Central memory CD8-positive, alpha-beta T cell (primary cell): ENCODE results near the gene PAQR4.
A peak's percentile ranks its signal among the peaks of the same experiment; 100 is the strongest.

Experiments
- ATAC-seq: fragments of 150-1000 bp; cut with Tn5 transposase; replicated peaks from 2 replicates; pipeline ENCODE4 v1.10.0; 2022; ENCODE audit warnings: mild to moderate bottlenecking, moderate FRiP score, moderate number of reproducible peaks; ENCODE audit not compliant: poor library complexity, severe bottlenecking; ENCODE audit errors: extremely low read depth
- DNase-seq, 2 donors: peaks; one replicate each; pipeline ENCODE4 v3.0.0; 2021; ENCODE audit warnings: low spot score in 2 of 2
- H3K27ac Mint-ChIP-seq: one replicate; pipeline ENCODE4 v1.8.0; 2022; ENCODE audit warnings: low read depth, mild to moderate bottlenecking, moderate library complexity, mixed read lengths
- H3K27me3 Mint-ChIP-seq: one replicate; pipeline ENCODE4 v1.8.0; 2022; ENCODE audit warnings: mixed read lengths
- H3K36me3 Mint-ChIP-seq: one replicate; pipeline ENCODE4 v1.8.0; 2022; ENCODE audit warnings: mild to moderate bottlenecking, moderate library complexity, mixed read lengths; ENCODE audit not compliant: insufficient read depth
- H3K4me1 Mint-ChIP-seq: one replicate; pipeline ENCODE4 v1.8.0; 2022; ENCODE audit warnings: mixed read lengths
- H3K4me3 Mint-ChIP-seq: one replicate; pipeline ENCODE4 v1.8.0; 2022; ENCODE audit warnings: mild to moderate bottlenecking, moderate library complexity, mixed read lengths
- H3K9me3 Mint-ChIP-seq: one replicate; pipeline ENCODE4 v1.8.0; 2022; ENCODE audit warnings: mixed read lengths

The PAQR4 gene

DNA sequence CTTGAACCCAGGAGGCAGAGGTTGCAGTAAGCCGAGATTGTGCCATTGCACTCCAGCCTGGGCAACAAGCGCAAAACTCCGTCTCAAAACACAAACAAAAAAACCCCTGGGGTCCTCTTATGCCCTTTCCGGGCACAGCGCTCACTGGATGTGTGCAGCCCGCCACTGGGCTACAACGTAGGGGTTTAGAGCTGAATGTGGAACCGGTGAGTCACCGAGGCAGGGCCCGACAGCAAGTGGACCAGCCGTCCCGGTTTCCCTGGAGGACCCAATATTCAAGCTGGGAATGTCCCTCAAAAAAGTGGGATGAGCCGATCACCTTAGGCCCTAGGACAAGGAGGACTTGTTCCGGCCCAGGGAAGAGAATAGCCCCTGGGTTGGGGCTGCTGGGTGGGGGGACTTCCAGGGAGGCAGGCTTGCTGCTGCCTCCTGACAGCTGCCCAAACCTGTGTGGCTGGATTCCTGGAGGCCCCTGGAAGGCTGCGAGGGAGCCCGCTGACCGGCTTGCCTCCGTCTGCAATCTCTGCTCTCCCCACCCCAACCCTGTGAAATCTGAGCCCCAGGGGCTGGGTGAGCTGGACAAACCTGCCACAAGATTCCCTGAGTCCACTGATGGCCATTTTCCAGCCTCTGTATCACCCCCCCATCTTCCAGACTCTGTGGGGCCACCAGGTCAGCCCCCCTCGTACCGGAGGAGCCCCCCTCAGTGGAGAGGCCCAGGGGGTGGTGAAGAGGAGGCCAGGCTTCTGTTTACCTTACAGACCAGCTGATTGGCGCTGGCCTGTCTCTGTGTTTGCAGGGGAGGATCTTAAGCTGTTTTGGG is 40.6 kb downstream of the PAQR4 start:
- DNase-seq (no peak), ATAC-seq (no peak)
- H3K4me3 Mint-ChIP-seq = no peak overlapping the region
- no peaks in the 10 kb centered on the region for H3K9me3 Mint-ChIP-seq
- H3K27me3 Mint-ChIP-seq = peaks cover 20% of the 10 kb centered on the region
- peaks cover 20% of the 10 kb centered on the region for H3K4me1 Mint-ChIP-seq
- peaks cover 2% of the 10 kb centered on the region for H3K36me3 Mint-ChIP-seq
- no peak overlapping the region for H3K27ac Mint-ChIP-seq

DNA sequence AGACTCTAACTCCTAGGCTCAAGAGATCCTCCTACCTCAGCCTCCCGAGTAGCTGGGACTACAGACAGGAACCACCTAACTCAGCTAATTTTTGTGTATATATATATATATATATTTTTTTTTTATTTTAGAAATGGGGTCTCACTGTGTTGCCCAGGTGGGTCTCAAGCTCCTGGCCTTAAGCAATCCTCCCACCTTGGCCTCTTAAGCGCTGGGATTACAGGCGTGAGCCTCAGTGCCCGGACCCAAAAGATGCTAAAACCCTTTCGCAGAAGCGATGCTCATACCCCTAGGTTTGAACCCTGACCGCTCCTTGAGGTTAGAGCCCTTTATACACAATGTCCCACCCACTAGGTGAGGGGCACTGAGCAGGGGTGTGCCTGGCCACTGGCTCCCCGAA is 41.4 kb downstream of the PAQR4 start:
- no peaks in the 10 kb centered on the region for H3K36me3 Mint-ChIP-seq
- H3K4me1 Mint-ChIP-seq = peaks cover 20% of the 10 kb centered on the region
- peaks cover 20% of the 10 kb centered on the region for H3K27me3 Mint-ChIP-seq
- H3K9me3 Mint-ChIP-seq = no peaks in the 10 kb centered on the region
- DNase-seq (no peak), ATAC-seq (no peak)
- H3K27ac Mint-ChIP-seq = no peak overlapping the region
- no peak overlapping the region for H3K4me3 Mint-ChIP-seq

DNA sequence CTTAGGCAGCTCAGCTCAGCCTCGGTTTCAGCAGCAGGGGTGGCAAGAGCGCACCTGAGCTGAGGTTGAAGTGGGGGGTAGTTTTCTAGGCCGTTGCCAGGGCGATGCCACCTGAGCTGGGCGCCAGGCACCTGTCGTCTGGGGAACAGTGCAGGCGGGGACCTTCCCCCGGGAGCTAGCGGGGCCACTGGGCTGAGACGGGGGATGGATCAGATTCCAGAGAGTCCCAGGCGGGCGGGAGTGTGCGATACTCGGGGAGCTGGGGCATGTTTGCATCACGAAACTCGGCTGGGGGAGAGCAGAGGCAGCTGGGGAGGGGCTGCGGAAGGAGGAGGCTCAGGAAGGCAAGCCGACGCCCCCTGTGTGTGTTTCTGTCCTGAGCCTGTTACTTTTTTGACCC is 43.1 kb downstream of the PAQR4 start:
- DNase-seq (no peak), ATAC-seq (no peak)
- H3K27ac Mint-ChIP-seq = no peak overlapping the region
- peaks cover 15% of the 10 kb centered on the region for H3K4me1 Mint-ChIP-seq
- H3K4me3 Mint-ChIP-seq = no peak overlapping the region
- H3K36me3 Mint-ChIP-seq = no peaks in the 10 kb centered on the region
- H3K27me3 Mint-ChIP-seq = peaks cover 11% of the 10 kb centered on the region
- H3K9me3 Mint-ChIP-seq = no peaks in the 10 kb centered on the region

DNA sequence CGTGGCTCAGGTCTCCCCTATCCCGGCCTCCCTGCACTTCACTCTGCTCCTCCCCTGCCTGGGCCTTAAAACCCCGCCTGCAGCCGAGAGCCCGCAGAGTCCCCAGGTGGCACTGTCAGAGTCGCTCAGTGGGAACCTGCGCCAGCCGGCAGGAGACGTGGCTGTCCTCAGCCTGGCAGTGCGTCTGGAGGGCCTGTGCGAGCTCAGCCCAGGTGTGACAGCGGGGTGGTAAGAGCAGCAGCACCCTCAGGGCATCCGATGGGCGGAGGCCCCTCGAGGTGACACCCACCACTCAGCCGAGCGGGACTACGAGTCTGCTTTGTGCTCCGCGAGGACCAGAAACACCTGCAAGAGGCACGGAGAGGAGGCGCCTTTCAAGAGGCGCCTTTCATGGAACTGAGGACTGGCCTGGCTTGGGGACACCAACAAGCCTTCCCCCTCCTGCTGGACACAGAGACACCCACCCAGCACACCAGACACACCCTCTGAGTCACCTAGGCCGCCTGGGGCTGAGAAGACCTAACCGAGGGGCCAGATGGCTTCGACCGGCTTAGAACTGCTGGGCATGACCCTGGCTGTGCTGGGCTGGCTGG is 43.8 kb downstream of the PAQR4 start, which contains the start of gene CLDN9:
Gene CLDN9, plus strand, starts transcription at position 96 of the 593 bp plus-strand sequence. Its CDS starts 440 bp downstream, at position 536.
- DNase-seq (no peak), ATAC-seq (no peak)
- Mint-ChIP-seq H3K27me3 (peaks cover 8% of the 10 kb centered on the region), H3K4me1 (peaks cover 8% of the 10 kb centered on the region), H3K27ac (no peak within 1 kb of the TSS), H3K36me3 (no peaks in the 10 kb centered on the region), H3K9me3 (no peaks in the 10 kb centered on the region), H3K4me3 (no peak within 1 kb of the TSS)

DNA sequence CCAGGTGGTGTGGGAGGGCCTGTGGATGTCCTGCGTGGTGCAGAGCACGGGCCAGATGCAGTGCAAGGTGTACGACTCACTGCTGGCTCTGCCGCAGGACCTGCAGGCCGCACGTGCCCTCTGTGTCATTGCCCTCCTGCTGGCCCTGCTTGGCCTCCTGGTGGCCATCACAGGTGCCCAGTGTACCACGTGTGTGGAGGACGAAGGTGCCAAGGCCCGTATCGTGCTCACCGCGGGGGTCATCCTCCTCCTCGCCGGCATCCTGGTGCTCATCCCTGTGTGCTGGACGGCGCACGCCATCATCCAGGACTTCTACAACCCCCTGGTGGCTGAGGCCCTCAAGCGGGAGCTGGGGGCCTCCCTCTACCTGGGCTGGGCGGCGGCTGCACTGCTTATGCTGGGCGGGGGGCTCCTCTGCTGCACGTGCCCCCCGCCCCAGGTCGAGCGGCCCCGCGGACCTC is 44.4 kb downstream of the PAQR4 start:
- no peak for DNase-seq
- Mint-ChIP-seq H3K27ac (no peak overlapping the region), H3K27me3 (peaks cover 8% of the 10 kb centered on the region), H3K4me1 (peaks cover 2% of the 10 kb centered on the region), H3K4me3 (no peak overlapping the region), H3K9me3 (no peaks in the 10 kb centered on the region), H3K36me3 (no peaks in the 10 kb centered on the region)
- no peak for ATAC-seq

DNA sequence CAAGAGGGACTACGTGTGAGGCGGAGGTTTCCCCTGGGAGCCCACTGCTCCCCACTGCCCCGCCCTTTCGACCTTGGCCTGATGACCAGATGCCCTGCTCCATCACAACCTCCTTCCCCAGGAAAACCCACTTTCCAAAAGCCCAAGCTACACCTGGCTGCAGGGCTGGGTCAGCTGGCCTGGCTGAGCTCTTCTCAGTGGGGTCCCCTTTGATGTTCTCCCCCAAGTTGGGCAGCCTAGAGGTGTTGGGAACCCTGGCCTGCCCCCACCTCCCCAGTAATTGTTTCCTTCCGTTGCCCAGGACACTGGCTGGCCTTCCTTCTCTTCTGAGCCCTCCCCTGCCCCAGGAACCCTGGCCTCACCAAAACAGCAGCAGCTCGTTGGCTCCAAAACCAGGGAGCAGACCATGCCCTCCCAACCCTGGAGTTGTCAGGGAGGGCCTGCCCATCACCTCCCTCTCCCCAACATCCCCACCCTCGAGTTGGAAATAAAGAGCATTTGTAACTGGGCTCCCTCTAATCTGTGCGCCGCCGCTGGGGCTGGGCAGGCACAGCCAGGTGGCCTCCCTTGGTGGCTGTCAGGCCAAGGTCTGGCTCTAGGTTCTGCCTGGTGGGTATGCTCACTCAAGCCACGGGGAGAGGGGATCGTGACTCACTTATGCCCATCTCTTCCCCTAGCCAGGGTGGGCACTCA is 45.0 kb downstream of the PAQR4 start:
- Mint-ChIP-seq H3K4me3 (no peak overlapping the region), H3K27ac (no peak overlapping the region), H3K27me3 (peaks cover 8% of the 10 kb centered on the region), H3K9me3 (no peaks in the 10 kb centered on the region), H3K36me3 (no peaks in the 10 kb centered on the region), H3K4me1 (no peaks in the 10 kb centered on the region)
- DNase-seq (no peak), ATAC-seq (no peak)

DNA sequence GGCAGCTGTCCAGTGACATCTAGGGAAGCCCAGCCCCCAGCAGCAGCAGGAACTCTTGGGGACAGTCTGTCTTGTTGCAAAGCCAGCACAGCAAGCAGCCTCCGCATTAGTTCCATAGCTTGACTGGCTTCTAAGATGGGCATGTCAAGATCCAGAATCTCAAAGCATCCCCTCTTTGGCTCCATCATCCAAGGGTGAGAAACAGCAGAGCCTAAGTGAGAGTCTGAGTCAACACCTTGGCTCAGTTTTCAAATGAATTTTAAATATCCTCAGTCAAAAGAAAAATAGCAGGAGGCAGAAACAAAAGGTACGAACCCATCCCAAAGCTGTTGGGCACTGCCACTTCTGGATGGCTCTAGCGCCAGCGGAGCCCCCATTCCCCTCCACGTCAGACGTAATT is 45.8 kb downstream of the PAQR4 start:
- Mint-ChIP-seq H3K4me1 (peaks cover 3% of the 10 kb centered on the region), H3K27me3 (peaks cover 8% of the 10 kb centered on the region), H3K27ac (no peak overlapping the region), H3K36me3 (peaks cover 2% of the 10 kb centered on the region), H3K4me3 (no peak overlapping the region), H3K9me3 (no peaks in the 10 kb centered on the region)
- no peak for ATAC-seq
- DNase-seq = no peak

DNA sequence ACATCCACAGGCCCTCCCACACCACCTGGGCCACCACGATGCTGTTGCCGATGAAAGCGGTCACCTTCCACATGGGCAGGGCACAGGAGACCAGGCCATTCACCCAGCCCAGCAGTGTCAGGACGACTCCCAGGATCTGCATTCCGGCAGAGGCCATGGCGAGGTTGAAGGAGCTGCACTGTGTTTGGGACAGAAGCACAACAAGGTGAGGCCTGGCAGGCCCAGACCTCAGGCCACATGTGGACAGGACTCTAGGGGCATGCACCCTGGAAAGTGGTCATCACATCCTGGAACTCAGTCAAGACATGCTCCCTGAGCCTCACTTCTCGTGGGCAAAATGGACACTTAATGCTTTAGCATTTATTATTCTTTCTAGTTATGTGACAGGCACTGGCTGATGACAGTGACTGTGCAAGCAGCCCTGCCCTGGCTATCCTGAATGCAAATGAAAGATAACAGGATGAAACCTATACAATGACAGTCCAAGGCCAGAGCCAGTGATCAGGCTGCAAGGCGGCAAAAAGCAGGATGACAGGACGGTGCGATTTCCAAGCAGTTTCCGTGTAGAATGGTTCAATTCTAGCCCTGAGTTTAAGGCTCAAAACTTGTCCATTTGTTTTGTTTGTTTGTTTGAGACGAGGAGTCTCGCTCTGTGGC is 46.8 kb downstream of the PAQR4 start:
- H3K27ac Mint-ChIP-seq = no peak overlapping the region
- ATAC-seq = no peak
- H3K9me3 Mint-ChIP-seq = no peaks in the 10 kb centered on the region
- H3K4me3 Mint-ChIP-seq = no peak overlapping the region
- peaks cover 3% of the 10 kb centered on the region for H3K36me3 Mint-ChIP-seq
- H3K4me1 Mint-ChIP-seq = peaks cover 10% of the 10 kb centered on the region
- no peak for DNase-seq
- H3K27me3 Mint-ChIP-seq = peaks cover 8% of the 10 kb centered on the region

DNA sequence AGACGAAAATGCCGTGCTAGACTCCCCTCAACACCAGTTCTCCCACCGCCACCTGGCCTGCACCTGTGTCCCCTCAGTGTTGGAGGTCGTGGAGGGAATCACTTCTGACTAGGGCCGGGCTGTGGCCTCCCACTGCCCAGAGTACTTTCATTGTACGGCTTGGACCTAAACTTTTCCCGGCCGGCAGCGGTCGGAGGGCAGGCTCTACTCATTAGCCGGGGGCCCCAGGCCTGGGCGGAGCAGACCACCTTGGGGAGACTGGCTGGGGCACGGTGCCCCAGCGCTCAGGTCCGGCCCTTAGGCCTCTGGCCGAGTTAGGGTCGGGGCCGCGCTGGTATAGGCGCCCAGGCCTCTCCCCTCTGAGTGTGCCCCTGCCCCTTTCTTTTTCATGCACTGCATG is 48.2 kb downstream of the PAQR4 start:
- no peak overlapping the region for H3K27ac Mint-ChIP-seq
- peaks cover 8% of the 10 kb centered on the region for H3K27me3 Mint-ChIP-seq
- H3K4me1 Mint-ChIP-seq = peaks cover 24% of the 10 kb centered on the region
- no peaks in the 10 kb centered on the region for H3K9me3 Mint-ChIP-seq
- DNase-seq = no peak
- no peak overlapping the region for H3K4me3 Mint-ChIP-seq
- peaks cover 5% of the 10 kb centered on the region for H3K36me3 Mint-ChIP-seq
- no peak for ATAC-seq

DNA sequence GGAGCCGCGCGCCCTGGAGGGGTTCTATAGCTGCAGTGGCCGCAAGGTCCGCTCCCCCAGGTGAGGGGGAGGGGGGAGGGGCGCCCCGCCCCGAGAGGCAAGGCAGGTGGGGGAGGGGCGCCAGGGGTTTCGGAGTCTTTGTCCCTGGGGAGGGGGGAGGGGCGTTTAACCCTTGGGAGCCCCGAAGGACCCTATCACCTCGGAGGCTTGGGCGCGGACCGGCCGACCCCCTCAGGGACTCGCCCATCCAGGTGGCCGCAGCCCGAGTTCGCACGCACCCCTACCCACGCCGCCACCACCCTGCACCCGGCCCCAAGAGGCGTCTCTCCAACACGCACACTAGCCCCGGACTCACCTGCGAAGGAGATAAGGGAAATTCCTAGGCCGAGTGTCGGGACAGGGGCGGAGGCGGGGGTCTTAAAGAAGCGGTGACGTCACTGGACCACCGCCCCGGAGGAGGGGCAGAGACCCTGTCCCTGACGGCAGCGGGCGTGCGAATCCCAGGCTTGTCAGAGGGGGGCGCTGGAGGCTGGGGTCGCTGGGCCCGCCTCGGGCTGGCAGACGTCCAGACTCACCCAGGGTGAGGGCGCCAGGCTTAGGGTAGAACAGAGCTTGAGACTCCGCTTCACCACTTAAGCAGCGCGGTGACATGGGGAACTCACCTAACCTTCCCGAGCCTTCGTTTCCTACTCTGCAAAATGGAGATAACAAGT is 48.8 kb downstream of the PAQR4 start, which contains the start of gene CLDN6:
Gene CLDN6, minus strand, starts transcription at position 390 of the 713 bp plus-strand sequence. CDS start 2,162 bp downstream, outside the sequence.
- no peaks in the 10 kb centered on the region for H3K9me3 Mint-ChIP-seq
- H3K36me3 Mint-ChIP-seq = peaks cover 5% of the 10 kb centered on the region
- ATAC-seq (no peak), DNase-seq (no peak)
- no peak within 1 kb of the TSS for H3K27ac Mint-ChIP-seq
- H3K27me3 Mint-ChIP-seq = peaks cover 8% of the 10 kb centered on the region
- H3K4me1 Mint-ChIP-seq = peaks cover 30% of the 10 kb centered on the region
- H3K4me3 Mint-ChIP-seq = no peak within 1 kb of the TSS

DNA sequence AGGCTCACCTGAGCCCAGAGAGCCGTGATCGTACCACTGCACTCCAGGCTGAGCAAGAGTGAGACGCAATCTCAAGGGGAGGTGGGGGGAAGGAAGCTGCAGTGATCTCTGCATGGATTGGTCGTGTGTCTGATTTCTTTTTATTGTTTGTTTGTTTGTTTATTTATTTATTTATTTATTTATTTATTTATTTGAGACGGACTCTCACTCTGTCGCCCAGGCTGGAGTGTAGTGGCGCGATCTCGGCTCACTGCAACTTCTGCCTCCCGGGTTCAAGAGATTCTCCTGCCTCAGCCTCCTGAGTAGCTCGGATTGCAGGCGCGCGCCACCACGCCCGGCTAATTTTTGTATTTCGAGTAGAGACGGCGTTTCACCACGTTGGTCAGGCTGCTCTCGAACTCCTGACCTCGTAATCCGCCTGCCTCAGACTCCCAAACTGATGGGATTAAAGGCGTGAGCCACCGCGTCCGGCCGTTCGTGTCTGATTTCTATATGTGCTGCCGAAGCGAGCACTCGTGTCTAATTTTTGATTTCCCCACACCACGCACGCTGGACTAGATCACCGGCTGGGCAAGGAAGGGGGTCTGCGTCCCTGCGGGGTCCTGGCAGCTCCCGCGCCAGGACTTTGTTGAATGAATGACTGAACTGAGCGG is 50.6 kb downstream of the PAQR4 start:
- Mint-ChIP-seq H3K27me3 (no peaks in the 10 kb centered on the region), H3K4me1 (peaks cover 41% of the 10 kb centered on the region), H3K27ac (peak overlapping the region; percentile 67), H3K4me3 (peak overlapping the region; percentile 76), H3K36me3 (peaks cover 11% of the 10 kb centered on the region), H3K9me3 (no peaks in the 10 kb centered on the region)
- DNase-seq = no peak
- no peak for ATAC-seq
